GM12865 (cell line): ENCODE data around the gene IRF2.
A peak's percentile ranks its signal among the peaks of the same experiment; 100 is the strongest.

ENCODE experiments used
- DNase-seq: peaks from one replicate; pipeline ENCODE4 v3.0.0; 2010; ENCODE audit warnings: low read depth
- H3K4me3 ChIP-seq: 2 replicates; pipeline ENCODE4 v1.5.1; 2011; ENCODE audit warnings: mild to moderate bottlenecking, low read depth, low read length, control low read depth
- TF ChIP-seq, protein P1 (sequence below): IDR thresholded peaks from 2 replicates; pipeline ENCODE4 v1.5.1; 2011; ENCODE audit warnings: low read length, control low read depth, low read depth, inconsistent platforms; ENCODE audit not compliant: insufficient read depth; ENCODE audit errors: missing control alignments

The IRF2 gene

DNA sequence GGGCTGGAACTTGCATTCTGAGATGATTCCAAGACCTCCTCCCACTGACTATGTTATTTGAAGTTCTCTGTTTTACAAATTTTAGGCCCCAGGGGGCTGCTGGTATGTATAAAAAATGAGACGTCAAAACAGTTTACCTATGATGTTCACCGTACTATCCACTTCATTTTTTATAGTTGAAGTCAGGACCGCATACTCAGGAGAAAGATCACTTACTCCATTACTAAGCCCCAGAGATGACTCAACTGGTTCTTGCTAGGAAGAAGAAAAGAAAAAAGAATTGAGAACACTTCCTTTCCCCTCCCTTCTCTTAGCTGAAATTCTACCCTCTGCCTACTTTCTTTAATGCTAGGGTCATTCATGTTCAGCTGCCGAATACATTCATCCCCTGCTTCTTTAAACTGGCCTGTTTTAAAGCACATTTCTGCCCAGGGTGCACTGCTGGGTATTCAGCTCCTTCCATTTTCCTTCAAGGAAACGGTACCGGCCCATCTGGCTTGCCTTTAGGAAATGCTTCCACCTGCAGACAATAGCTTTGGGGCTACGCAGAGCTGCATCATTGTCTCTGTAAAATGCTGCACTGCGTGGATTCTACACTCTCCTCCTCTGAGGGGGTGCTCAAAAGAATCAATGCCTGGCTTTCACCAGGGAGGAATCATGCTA lies 66.2 kb downstream of the IRF2 start:
- no peak overlapping the region for H3K4me3 ChIP-seq
- no peak for DNase-seq
- TF ChIP-seq, protein P1, sequence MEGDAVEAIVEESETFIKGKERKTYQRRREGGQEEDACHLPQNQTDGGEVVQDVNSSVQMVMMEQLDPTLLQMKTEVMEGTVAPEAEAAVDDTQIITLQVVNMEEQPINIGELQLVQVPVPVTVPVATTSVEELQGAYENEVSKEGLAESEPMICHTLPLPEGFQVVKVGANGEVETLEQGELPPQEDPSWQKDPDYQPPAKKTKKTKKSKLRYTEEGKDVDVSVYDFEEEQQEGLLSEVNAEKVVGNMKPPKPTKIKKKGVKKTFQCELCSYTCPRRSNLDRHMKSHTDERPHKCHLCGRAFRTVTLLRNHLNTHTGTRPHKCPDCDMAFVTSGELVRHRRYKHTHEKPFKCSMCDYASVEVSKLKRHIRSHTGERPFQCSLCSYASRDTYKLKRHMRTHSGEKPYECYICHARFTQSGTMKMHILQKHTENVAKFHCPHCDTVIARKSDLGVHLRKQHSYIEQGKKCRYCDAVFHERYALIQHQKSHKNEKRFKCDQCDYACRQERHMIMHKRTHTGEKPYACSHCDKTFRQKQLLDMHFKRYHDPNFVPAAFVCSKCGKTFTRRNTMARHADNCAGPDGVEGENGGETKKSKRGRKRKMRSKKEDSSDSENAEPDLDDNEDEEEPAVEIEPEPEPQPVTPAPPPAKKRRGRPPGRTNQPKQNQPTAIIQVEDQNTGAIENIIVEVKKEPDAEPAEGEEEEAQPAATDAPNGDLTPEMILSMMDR: no peak

DNA sequence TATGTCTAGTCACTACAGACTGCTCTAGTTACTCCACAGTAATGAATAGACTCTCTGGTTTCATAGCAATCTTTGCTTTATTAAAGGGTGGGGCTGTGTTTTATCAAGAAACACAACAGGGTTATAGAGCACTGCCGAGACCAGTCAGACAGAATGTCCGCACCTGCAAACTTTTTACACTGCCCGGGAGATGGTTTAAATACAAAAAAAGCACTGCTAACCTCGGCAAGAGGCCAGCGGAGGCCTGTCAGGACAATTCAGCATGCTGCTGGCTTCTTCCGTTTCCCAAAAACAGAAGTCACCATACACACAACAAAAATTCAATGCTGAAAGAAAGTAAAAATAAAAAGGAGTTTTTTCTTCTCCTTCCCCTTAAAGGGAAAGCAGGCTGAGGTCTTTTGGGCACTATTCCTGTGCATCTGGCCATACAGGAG lies 67.4 kb downstream of the IRF2 start:
- no peak for DNase-seq
- TF ChIP-seq, protein P1: no peak
- H3K4me3 ChIP-seq: no peak overlapping the region

DNA sequence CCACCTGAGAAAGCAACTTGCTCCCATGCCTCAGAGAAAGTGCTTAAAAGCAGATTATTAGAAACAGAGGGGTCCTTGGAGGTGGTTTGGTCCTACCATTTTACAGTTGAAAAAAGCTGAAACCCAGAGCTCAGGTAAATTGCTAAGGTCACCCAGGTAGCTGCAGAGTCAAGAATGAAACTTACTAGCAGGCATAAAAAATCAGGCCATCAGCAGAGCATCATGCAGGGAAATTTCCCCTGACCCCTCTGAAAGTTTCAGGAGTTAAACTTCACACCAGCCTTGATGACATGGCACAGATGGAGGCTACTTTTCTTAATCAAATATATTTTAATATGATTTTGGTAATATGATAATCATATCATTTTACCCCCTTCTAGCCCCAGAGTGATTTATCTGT lies 70.3 kb downstream of the IRF2 start:
- TF ChIP-seq, protein P1: no peak
- no peak for DNase-seq
- H3K4me3 ChIP-seq: no peak overlapping the region

DNA sequence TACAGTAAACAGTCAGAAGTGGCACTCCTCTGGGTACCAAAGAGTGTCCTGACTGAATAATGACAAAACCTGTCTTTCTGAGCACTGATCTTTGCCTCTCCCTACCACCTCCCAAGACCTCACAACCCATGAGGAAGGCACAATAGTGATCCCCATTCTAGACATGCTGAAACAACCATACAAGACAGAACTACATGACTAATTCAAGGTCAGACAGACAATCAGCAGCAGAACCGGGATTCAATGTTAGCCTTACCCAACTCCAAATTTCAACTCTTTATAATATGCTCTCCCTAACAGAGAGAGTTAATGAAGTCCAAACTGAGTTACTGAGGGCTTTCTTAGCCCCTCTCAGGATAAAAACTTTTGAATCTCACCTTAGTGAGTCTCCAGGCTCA lies 71.0 kb downstream of the IRF2 start:
- TF ChIP-seq, protein P1: no peak
- no peak for DNase-seq
- H3K4me3 ChIP-seq: no peak overlapping the region

DNA sequence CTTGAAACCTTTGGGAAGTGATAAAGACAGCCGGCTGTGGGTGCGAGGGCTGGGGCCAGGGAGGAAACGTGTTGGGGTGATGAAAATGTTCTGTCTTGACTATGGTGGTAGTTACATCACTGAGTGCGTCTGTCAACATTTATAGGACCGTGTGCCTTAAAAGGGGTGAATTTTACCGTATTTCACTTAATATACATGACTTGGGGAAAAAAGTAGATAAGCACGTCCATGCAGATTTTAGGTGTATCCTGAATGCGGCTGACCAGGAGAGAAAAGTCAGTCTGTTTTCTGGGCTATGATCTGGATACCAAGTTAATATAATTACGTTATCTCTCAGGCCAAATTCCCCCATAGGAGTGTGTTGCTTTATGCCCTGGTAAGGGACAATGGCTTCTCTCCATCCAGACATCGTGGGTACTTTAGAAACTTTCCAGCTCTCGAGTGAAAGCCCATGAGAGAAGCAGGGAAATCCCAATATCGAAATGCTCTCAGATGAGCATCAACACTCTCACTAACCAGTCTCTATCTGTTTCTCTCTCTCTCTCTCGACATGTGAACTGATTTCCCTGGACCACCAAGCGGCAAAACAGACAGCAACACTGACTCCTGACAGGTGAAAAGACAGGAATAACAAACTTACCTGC lies 71.5 kb downstream of the IRF2 start:
- DNase-seq: peak; percentile 49
- TF ChIP-seq, protein P1: no peak
- H3K4me3 ChIP-seq: no peak overlapping the region

DNA sequence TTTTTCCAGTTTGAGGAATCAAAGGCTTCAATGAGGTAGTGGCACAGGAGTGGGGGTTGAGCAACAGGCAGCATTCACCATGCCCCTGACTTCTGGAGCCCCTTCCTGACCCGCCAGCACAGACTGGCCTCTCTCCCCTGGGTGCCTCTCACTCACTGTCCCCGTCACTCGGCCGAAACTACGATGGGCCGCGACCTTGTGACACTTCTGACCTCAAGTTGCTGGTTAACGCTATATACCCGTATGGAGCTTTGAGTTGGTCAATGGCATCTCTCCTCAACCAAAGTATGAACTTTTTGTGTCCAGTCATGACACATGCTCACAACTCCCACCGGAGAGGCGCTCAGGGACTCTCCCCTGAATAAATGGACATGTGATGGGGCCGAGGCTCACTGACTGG lies 72.1 kb downstream of the IRF2 start:
- DNase-seq: no peak
- TF ChIP-seq, protein P1: no peak
- no peak overlapping the region for H3K4me3 ChIP-seq

DNA sequence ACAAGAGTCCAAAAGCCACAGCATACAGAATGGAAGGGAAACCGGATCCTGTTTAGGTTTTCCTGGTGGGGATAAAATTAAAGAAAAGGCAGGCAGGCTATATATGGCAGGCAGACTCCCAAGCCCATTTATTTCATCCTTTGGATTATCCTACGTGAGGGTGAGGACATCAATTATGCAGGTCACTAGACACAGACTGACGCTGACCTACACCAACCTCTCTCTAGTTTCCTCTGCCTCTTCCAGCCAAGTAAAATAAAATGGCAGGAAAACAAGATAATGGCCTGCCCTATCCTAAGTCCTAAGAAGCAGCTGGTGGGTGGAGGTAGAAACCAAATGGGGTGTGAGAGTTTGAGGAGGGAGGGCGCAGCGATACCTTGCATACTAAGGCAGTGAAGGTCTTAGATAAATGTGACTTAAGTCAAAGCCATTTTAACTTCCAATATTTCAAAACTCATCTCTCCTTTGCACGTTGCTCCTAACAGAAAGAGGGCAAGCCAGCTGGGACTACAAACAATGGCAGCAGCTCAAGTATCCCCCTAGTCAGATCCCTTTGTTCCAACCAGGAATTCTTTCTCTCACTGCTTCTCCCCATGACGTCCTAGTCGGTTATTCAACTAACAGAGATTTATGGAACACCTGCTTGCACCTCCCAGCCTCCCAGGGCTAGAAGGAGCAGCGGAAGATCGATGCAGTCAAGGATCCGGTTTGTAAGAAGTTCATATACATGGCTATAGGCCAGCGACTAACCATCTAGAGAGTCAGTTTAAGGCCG lies 72.8 kb downstream of the IRF2 start:
- no peak overlapping the region for H3K4me3 ChIP-seq
- no peak for DNase-seq
- TF ChIP-seq, protein P1: no peak
